Daoy (cell line): ENCODE data around the gene TDRD1. TPM values are rescaled to one million over a fixed set of nuclear protein-coding genes. Genes with fewer than 3 reads are reported as not detected.
A peak's percentile ranks its signal among the peaks of the same experiment; 100 is the strongest.

ENCODE experiments used
- DNase-seq: peaks from one replicate; pipeline ENCODE4 v3.0.0-alpha.2; 2015; ENCODE audit warnings: low read depth
- total RNA-seq: library from RNA; depleted of rRNA; stranded (reverse); fragments of >200 nt; shearing (Covaris generic); gene quantifications from 2 replicates; pipeline ENCODE4 v1.2.3, GENCODE V29; 2014; rRNA removed

Gene TDRD1
- total RNA-seq, 1 experiment from 2014 or later = 0.06 TPM

GRCh38 chr10:114266521-114266920 lies 87.4 kb downstream of the TDRD1 start:
- peak; percentile 69 for DNase-seq

DNA sequence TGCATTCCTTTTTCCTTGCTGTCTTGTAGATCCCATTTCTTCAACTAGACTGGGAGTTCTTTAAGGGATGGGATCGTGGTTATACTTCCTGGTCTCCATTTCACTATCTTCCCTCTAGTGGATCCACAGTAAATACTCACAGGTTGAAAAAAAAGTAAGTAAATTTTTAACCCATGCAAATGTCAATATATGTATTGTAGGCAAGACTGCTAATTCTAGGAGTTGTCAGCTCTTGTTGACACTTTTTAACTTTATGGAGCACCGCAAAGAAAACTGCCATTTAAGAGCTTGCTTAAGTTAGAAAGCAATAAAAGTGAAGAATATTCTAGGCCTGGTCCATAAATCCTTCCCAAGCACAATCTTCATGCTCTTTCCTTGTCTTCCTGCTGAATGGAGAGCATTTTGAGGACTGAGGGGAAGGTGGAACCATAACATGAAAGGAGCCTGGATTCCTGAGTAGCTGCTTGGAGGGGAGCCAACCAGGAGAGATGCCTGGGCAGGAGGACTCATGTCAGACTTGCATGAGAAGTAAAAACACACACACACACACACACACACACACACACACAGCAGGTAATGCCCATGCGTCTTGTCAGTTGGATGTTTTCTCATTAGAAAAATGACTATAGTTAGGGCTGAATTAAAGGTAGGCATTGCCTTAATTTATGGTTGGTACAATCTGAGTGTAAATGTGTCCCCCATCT lies 92.1 kb downstream of the TDRD1 start:
- DNase-seq = peak; percentile 83

GRCh38 chr10:114271779-114272167 lies 92.6 kb downstream of the TDRD1 start:
- DNase-seq = peak; percentile 90

GRCh38 chr10:114272696-114273095 lies 93.5 kb downstream of the TDRD1 start:
- no peak for DNase-seq

GRCh38 chr10:114273910-114274309 lies 94.8 kb downstream of the TDRD1 start:
- no peak for DNase-seq

DNA sequence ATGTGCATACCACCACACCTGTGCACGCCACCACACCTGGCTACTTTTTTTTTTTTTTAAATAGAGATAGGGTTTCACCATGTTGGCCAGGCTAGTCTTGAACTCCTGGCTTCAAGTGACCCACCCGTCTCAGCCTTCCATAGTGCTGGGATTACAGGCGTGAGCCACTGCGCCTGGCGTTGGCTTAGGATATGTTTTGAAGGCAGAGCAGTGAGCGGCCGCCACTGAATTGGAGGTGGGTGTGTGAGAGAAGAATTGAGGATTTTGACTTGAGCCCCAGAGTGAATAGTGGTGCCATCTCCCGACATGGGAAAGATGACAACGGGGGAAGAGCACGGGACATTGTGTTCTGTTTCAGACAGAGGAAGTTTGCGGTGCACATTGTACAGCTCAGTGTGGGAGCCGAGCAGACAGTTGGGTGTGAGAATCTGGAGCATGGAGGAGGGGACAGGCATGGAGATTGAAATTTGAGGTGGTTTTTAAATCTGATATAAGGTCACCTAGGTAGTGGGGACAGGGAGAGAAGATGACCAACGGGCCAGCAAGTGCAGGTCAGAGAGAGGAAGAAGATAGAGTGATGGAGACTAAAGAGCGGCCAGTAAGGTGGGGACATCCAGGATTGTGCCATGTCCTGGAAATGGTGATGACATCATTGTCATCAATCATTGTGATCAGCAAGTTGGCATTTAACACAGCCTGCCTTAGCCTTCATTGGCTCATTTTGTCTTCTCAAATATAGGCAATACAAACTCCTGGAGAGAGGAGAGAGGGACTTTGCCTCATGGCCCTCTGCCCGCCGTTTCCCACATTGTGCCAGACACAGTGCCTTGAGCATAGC lies 95.7 kb downstream of the TDRD1 start:
- no peak for DNase-seq

DNA sequence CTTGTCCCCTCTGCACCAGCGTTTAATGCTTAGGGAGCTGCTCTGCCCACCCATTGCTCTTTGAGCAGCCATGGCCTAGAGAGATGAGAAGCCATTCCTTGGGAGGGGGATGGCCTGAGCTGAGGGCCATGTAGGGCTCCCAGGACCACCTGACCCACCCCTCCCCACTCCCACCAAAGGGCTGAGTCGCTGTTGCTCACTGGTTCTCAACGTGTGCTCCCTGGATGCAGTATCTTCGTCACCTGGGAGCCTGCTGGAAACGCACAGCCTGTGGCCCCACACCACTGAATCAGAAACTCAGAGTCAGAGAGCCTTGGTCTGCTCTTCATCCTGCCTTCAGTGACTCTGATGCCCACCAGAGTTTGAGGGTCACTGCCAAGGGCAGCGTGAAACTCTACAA lies 96.9 kb downstream of the TDRD1 start:
- no peak for DNase-seq

GRCh38 chr10:114276671-114277070 lies 97.5 kb downstream of the TDRD1 start:
- DNase-seq = no peak

- DNase-seq = no peak
These were observed 99.2 kb downstream of the TDRD1 start for GRCh38 chr10:114278140-114278883.

DNA sequence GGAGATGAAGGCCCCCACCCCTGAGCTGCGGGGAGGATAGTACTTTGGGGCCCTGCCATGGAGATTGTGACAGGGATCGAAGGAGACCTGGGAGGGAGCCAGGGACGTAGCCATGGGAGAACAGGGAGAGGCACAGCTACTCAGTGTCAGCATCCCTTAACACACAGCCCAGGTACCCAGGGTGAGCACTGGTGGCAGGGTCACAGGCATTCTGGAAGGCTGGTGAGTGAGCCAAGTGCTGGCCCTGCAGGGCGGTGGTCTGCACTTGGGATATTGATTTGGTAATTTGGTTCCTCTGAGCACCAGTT lies 99.7 kb downstream of the TDRD1 start:
- DNase-seq = no peak

DNA sequence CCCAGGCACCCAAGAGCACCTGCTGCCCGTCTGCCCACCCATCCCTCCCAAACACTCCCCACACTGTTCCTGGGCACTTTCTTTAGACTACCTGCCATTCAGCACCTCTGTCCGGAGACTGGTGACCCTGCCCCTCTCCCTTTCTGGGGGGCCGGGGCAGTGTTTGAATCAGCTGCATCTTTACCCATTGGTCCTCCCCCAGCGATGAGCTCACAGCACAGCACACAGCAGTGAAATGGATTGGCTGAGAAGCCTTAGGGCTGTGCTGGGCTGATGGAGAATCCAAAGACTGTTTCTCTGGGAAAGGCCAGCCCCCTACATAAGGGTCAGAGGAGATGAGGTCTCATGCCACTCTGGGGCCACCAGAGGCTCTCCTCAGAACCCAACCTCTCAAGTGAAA lies 100.1 kb downstream of the TDRD1 start:
- no peak for DNase-seq

DNA sequence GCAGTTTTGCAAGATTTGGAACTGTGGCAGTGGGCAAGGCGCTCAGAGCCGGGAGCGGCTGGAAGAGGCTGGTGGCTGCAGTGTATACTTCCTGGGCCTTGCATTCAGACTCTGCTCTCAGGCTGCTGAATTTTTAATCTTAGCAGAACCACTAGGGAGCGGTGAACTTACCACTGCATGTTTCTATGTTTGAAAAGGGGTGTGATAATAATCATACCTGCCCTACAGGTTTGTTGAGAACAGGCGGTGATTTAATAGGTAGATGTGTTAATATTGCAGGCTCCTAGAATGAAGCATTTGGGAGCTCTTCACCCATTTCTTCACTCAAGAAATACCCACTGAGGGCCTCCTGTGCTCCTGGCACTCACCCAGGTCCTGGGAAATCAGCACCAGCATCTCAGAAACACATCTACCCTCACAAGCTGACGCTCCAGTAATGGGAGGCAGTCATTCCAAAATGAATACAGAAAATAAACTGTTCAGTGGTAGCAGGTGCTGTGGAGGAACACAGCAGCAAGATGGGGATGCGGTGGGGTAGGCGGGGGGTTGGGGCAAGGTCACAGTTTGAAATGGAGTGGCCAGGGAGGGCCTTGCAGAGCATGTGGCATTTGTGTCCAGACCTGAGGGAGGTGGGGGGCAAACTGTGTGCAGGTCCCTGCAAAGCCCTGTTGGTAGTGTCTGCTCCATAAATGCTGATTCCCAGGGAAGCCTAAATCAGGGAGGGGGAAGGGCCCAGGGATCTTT lies 100.9 kb downstream of the TDRD1 start:
- no peak for DNase-seq

DNA sequence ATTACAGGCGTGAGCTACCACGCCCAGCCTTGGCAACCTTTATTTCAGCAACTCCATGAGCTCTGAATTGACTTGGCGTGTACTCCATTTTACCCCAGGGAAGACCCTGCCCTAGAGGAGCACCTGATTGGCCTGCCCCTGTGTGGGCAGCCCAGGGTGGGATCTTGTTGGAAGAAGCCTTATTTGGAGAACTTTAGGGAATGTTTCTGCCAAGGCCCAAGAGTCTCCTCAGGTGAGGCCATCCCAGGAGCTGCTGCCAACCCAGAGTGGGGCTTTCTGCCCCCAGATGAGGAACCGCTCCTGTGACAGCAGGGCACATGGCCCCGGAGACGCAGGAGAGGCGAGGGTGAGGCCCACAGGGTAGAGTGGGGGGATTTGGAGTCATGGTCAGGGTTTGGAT lies 101.9 kb downstream of the TDRD1 start:
- no peak for DNase-seq

DNA sequence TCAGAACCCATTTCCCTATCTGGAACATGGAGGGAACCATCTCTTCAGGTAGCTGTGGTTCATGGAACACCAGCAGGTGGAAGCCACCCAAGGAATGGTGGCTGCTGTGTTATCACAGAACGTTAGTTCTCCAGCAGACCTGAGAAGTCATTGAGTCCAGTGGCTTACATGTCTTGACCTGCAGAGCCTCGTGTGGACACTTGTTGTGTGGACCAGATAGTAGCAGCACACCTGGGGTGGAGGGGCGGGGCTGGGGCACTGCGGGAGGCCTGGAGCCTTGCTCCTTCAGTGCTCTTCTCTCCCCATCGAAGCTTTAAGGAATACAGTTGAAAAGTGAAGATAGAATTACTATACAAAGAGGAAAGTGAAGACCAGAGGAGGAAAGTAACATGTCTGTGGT lies 102.3 kb downstream of the TDRD1 start:
- DNase-seq = no peak

Other genes starting within 250 kb of the TDRD1 start
- not detected in 2 replicates for gene ADRB1, start 135.5 kb upstream of the TDRD1 start, total RNA-seq
- 8.4 and 14.1 TPM in 2 replicates for gene CCDC186, start 5.2 kb upstream of the TDRD1 start, total RNA-seq
- gene VWA2, start 59.9 kb downstream of the TDRD1 start, total RNA-seq = not detected in 2 replicates
- 10.9 and 17.1 TPM in 2 replicates for gene AFAP1L2, start 225.1 kb downstream of the TDRD1 start, total RNA-seq